ENCODE results near the gene QSOX1. TPM values are rescaled to one million over a fixed set of nuclear protein-coding genes. Genes with fewer than 3 reads are reported as not detected.

Gene QSOX1
- total RNA-seq, 1 experiment from 2014 or later = 84.0 TPM

DNA sequence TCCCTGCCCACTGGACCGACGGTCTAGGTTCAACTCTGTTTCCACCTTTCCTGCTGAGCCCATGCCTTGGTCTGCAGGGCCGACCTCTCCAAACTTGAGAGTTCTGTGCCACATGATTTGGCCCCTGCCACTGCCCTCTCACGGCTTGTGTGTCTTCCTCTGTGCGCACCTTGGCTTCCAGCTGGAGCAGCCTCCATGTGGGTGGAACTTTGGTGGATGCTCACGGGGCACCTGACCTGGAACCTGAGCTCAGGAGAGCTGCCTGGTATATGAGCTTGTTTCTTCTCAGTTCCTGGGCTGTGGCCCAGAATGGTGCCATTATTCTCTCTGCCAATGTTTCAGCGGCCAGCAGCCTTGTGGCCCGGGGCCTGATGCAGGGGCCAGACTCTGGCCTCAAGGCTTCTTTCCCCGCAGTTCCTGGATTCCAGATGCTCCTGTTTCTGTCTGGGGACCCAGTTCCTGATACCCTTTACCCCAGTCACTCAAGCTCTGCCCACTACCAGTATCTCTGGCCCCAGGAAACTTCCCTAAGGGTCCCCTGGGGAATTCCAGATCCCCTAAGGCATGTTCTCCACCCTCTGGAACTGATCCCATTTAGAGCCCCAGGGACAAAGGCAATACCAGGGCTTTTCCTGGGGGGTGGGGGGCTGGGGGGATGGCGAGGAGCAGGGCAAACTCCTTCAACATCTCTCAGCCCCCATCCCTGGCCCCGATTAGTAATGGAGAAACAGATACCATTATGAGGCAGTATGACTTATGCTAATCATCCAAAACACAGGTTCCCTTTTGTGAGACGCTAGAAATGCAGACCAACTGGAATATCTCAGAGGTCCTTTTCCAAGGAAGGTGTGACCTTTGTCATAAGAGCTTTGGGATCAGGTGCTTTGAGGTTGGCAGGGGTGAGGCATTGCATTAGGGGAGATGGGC, 11.1 kb downstream of the QSOX1 start:
- no peak for DNase-seq (ENCODE audit: low read depth)
- in situ Hi-C loops (cut with HindIII; ENCODE audit: low pct_unique_long_range_greater_than_20kb, low sequenced_read_pairs) = no loop called here

DNA sequence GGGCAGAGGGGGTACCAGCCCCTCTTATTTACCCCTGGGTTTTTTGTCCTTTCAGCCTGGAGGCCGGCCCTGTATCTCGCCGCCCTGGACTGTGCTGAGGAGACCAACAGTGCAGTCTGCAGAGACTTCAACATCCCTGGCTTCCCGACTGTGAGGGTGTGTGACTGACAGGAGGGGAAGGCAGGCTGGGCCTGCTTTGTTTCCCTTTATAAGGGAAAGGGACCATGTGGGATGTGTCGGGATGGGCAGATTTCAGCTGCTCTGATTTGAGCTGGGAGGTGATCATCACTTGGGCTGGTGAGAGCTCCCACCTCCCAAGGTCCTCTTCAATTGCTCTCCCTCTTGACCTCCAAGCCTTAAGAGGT, 11.7 kb downstream of the QSOX1 start:
- in situ Hi-C loops (cut with HindIII; ENCODE audit: low pct_unique_long_range_greater_than_20kb, low sequenced_read_pairs) = no loop called here
- DNase-seq (ENCODE audit: low read depth) = no peak

DNA sequence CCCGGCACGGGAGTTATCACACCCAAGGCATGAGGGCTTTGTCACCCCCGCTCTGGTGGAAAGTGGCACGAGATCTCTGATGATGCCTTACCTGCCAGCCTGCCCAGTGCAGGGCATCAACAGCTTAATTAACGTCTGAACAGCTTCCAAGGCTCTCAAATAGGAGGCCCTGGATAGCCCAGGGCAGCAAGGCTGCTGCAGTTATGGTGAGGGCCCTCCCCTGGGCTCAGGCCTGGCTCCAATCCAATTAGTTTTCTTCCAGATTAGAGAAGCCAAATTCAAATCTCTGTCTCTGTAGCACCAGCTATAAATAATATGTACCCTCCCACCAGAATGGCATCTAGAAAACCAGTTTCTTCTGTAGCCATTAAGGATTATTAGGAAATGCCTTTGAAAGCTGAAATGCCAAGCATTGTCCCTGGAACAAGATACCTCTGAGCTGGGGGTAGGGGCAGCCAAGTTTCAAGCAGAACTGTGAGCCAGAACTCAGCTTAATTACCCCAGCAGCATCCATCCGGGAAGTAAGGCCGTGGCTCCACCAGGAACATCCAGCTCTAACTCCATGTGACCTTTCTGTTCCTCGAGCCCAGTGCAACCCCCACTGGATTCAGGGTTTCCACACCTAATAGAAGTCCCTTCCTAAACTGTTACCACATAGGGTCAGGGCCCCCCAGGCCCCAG, 12.5 kb downstream of the QSOX1 start:
- in situ Hi-C loops (cut with HindIII; ENCODE audit: low pct_unique_long_range_greater_than_20kb, low sequenced_read_pairs) = no loop called here
- no peak for DNase-seq (ENCODE audit: low read depth)

DNA sequence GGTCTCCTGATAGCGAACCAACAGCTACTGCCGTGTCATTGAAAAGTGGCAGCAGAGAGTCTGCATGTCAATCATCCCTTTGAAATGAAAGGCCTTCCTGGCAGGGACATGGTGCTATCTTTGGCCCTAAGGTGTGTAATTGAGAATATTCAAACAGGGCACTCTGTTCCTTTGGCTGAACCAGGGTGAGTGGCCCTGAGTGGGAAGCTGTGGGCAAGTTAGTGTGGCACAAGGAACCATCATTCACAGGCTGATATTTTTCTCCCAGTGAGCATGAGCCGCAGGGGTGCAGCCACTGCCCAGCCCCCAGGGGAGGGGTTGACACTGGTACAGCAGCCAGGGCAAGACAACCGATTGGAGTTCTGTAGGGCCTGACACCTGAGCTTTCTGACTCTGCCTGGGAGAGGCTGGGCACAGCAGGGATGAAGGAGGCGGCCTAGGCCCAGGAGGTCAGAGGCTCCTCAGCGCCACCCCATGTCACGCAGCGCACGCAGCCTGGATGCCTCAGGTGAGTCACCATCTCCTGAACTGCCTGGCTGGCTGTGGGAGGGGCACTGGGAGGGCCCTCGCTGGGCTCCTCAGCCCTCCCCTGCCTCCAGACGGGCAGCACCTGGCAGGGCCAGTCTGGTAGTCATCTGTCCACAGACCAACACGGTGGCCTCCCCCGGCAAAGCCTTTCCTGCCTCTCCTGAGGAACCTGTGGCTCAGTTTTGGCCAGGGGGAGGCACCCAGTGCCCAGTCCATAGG, 13.2 kb downstream of the QSOX1 start:
- peak; percentile 97 for DNase-seq (ENCODE audit: low read depth)
- in situ Hi-C loops (cut with HindIII; ENCODE audit: low pct_unique_long_range_greater_than_20kb, low sequenced_read_pairs) = no loop called here

- peak; percentile 50 for DNase-seq (ENCODE audit: low read depth)
- in situ Hi-C loops (cut with HindIII; ENCODE audit: low pct_unique_long_range_greater_than_20kb, low sequenced_read_pairs) = no loop called here
These were observed 14.3 kb downstream of the QSOX1 start for GRCh38 chr1:180168786-180169639.

DNA sequence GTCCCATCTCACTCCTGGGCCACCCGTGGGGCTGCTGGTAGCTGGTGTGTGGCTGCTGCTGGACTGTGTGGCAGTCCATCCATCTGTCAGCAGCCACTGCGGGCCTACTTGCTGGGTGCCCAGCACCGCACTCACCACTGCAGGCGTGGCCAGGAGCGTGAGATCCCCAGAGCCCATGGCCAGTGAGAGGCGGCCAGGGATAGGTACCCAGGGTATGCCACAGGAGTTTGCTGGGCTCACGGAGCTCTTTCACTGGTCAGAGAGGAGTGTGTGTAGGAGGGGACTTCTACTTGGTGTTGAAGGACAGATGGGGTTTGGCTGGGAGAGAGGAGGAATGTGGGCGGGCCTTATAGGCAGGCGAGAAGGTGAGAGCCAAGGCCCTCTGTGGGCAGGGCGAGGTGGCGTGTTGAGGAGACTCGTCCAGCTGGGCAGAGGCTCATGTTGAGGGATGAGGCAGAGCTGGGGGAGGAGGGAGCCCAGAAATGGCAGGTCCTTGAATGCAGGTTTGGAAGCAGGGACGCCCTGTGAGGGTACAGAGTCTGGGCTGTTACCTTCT, 15.0 kb downstream of the QSOX1 start:
- in situ Hi-C loops (cut with HindIII; ENCODE audit: low pct_unique_long_range_greater_than_20kb, low sequenced_read_pairs) = no loop called here

GRCh38 chr1:180170546-180171151, 16.0 kb downstream of the QSOX1 start:
- in situ Hi-C loops (cut with HindIII; ENCODE audit: low pct_unique_long_range_greater_than_20kb, low sequenced_read_pairs) = no loop called here
- DNase-seq (ENCODE audit: low read depth) = no peak

More for the DNA sequence above, 15.0 kb downstream of the QSOX1 start:
- DNase-seq (ENCODE audit: low read depth) = no peak

GRCh38 chr1:180171691-180172090, 17.0 kb downstream of the QSOX1 start:
- in situ Hi-C loops (cut with HindIII; ENCODE audit: low pct_unique_long_range_greater_than_20kb, low sequenced_read_pairs) = no loop called here

DNA sequence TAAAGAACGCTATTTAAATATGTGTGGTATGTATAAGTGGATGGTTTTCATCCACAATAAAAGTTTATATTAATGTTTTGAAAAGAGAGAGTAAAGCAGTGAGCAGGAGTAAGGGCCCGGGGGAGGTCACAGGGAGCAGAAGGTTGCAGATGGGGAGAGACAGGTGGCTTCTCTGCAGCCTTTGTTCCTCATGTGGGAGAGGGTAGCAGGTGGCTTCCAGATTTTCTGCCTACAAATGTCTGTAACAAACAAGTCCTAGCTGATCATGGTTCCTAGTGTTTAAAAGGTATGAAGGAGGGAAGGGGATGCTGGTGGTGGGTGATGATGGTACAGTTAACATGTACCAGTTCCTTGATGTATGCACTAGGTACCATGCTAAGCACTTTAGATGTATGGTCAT, 18.8 kb downstream of the QSOX1 start:
- in situ Hi-C loops (cut with HindIII; ENCODE audit: low pct_unique_long_range_greater_than_20kb, low sequenced_read_pairs) = no loop called here
- no peak for DNase-seq (ENCODE audit: low read depth)

More at GRCh38 chr1:180171691-180172090, 17.0 kb downstream of the QSOX1 start:
- DNase-seq (ENCODE audit: low read depth) = no peak

DNA sequence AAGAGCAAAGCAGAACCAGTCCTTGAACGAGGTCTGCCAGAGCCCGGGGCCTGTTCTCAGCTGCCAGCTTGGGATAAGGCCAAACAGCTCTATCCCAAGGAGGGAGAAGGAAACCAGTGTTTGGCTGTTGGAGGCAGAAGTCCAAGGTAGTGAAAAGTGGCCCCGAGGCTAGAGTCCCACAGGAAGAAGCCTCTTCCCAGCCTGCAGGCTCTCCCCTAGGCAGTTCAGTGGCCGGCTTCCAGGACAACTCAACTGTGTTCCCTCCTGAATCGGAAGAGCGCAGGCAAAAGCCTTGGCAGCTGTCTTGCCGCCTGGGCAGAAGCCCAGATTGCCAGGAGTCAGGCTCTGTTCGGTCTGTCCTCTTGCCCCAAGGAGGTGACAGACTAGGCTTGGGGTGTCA, 19.3 kb downstream of the QSOX1 start:
- in situ Hi-C loops (cut with HindIII; ENCODE audit: low pct_unique_long_range_greater_than_20kb, low sequenced_read_pairs) = no loop called here
- no peak for DNase-seq (ENCODE audit: low read depth)

- in situ Hi-C loops (cut with HindIII; ENCODE audit: low pct_unique_long_range_greater_than_20kb, low sequenced_read_pairs) = no loop called here
- DNase-seq (ENCODE audit: low read depth) = no peak
These were observed 20.6 kb downstream of the QSOX1 start for GRCh38 chr1:180175291-180175690.

DNA sequence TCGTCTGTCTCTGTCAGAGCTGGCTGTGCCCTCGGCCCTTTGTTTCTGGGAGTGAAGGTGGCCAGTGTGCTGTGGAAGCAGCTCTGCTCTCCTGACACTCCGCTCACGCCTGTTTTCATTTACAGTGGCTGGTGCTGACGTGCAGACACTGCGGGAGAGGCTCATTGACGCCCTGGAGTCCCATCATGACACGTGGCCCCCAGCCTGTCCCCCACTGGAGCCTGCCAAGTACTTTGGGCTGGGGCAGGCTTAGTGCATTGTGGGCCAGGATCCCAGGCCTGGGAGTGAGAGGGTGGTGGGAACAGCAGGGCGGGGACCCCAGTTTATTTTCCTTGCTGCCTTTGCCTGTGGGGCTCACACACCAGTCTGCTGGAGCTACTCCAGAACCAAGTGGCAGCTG, 21.1 kb downstream of the QSOX1 start:
- in situ Hi-C loops (cut with HindIII; ENCODE audit: low pct_unique_long_range_greater_than_20kb, low sequenced_read_pairs) = no loop called here
- DNase-seq (ENCODE audit: low read depth) = no peak

GRCh38 chr1:180176965-180177364, 22.3 kb downstream of the QSOX1 start:
- in situ Hi-C loops (cut with HindIII; ENCODE audit: low pct_unique_long_range_greater_than_20kb, low sequenced_read_pairs) = no loop called here
- DNase-seq (ENCODE audit: low read depth) = no peak

DNA sequence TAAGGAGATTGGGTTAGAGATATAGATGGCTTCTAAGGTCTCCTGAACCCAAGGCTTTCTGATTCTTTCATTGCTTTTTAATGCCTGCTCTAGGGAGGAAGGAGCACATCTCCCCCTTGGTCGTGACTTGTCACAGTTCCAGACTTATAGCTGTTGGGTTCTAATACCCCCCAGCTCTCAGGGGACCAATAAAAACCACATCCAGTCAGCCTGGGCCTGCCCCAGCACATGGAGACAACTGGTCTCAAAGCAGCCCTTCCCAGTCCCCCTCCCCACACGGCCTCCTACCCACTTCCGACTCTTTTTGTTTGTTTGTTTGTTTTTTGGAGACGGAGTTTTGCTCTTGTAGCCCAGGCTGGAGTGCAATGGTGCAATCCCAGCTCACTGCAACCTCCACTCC, 23.3 kb downstream of the QSOX1 start:
- DNase-seq (ENCODE audit: low read depth) = no peak
- in situ Hi-C loops (cut with HindIII; ENCODE audit: low pct_unique_long_range_greater_than_20kb, low sequenced_read_pairs) = no loop called here

GRCh38 chr1:180178511-180179161, 24.0 kb downstream of the QSOX1 start:
- in situ Hi-C loops (cut with HindIII; ENCODE audit: low pct_unique_long_range_greater_than_20kb, low sequenced_read_pairs) = no loop called here
- peak; percentile 41 for DNase-seq (ENCODE audit: low read depth)

DNA sequence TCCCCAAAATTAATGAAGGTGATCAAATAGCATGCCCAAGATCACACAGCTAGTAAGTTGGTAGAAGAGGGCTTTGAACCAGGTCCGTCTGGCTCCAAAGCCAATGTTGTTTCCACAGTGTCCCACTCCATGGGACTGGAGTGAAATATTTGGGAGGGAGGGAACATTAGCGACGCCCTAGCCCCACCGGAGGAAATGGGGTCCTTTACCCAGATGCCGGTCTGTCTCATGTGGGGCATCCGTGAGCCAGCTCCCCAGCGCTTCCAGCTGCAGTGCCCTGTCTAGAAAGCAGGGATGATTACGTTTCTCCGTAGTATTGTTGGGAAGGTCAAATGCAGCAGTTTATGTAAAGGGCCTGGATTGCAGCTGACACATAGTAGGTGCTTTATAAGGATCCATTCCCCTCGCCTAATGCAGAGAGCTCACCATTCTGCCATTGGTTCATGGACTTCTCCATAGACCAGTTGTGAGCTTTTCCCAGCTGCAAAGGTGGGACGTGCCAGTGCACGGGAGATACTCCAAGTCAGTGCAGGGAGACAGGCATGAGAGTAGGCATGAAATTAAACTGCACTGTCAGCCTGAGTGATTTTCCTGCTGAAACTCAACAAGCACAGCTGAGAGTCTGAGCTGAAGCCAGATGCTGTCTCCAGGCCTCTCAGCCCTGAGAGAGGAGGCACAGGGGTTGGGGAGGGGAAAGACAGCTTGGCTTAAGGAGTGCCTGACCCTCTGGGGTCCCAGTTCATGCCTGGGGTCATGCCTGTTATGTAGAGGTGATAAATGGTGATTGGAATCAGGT, 24.7 kb downstream of the QSOX1 start:
- in situ Hi-C loops (cut with HindIII; ENCODE audit: low pct_unique_long_range_greater_than_20kb, low sequenced_read_pairs) = no loop called here
- no peak for DNase-seq (ENCODE audit: low read depth)

All from Caki2 (cell line).